Activated CD4-positive, alpha-beta T cell treated with anti-CD3 and anti-CD28 coated beads for 36 hours (primary cell): Measurements from ENCODE around the gene SPACA4. TPM values are rescaled to one million over a fixed set of nuclear protein-coding genes. Genes with fewer than 3 reads are reported as not detected.

Experiments used
- ATAC-seq: fragments of 200-7000 bp; cut with Tn5 transposase; one replicate; pipeline ENCODE4 v1.10.0; 2021; ENCODE audit warnings: mild to moderate bottlenecking, moderate library complexity
- CTCF ChIA-PET: fragments of 350-600 bp; sonication (Branson Sonifier 250); formaldehyde crosslinking; loops from one replicate; lab custom pipeline; 2021; ENCODE audit warnings: antibody characterized with exemption; lab: Charles Lee
- POLR2A ChIA-PET: fragments of 350-600 bp; sonication (Branson Sonifier 250); formaldehyde crosslinking; loops from one replicate; lab custom pipeline; 2021; ENCODE audit warnings: antibody characterized with exemption, inconsistent platforms; lab: Charles Lee
- DNase-seq: peaks from one replicate; pipeline ENCODE4 v3.0.0-alpha.2; 2020
- H3K27ac Mint-ChIP-seq: one replicate; pipeline ENCODE4 v1.8.0; 2021; ENCODE audit warnings: mixed read lengths
- H3K27me3 Mint-ChIP-seq: one replicate; pipeline ENCODE4 v1.8.0; 2021; ENCODE audit warnings: mixed read lengths
- H3K36me3 Mint-ChIP-seq: one replicate; pipeline ENCODE4 v1.8.0; 2021; ENCODE audit warnings: low read depth, mixed read lengths
- H3K4me1 Mint-ChIP-seq: one replicate; pipeline ENCODE4 v1.8.0; 2021; ENCODE audit warnings: mixed read lengths
- H3K4me3 Mint-ChIP-seq: one replicate; pipeline ENCODE4 v1.8.0; 2021; ENCODE audit warnings: mild to moderate bottlenecking, moderate library complexity, mixed read lengths
- H3K9me3 Mint-ChIP-seq: one replicate; pipeline ENCODE4 v1.8.0; 2021; ENCODE audit warnings: low read depth, mixed read lengths
- intact Hi-C, 2 experiments: fragments of 100-400 bp; cut with DNase I in 1 of 2; cut with micrococcal nuclease in 1 of 2; formaldehyde crosslinking; loops; one replicate each; pipeline versions ENCODE4 v1.14.2 to v1.15.1; 2022 to 2024; cut with DNase I, micrococcal nuclease
- total RNA-seq, 2 experiments: library from RNA; stranded (reverse); gene quantifications; one replicate each; pipeline ENCODE4 v1.2.3, GENCODE V29; 2021

Gene SPACA4
- total RNA-seq, 2 experiments from 2014 or later, result not detected

- peak overlapping the region; percentile 52 for H3K4me3 Mint-ChIP-seq
These were observed 33.2 kb downstream of the SPACA4 start for GRCh38 chr19:48639483-48640375.

GRCh38 chr19:48641850-48642249 lies 35.3 kb downstream of the SPACA4 start:
- CTCF ChIA-PET, result interaction anchor here (0.7 kb wide), 2 partner anchors 25 to 171 kb away, joined by 3 read pairs; no protein-coding TSS in a partner anchor
- H3K36me3 Mint-ChIP-seq, result peaks cover 11% of the 10 kb centered on the region
- H3K27ac Mint-ChIP-seq, result no peak overlapping the region
- no peaks in the 10 kb centered on the region for H3K9me3 Mint-ChIP-seq
- no peak for DNase-seq
- intact Hi-C loops, result no loop called here
- peaks cover 45% of the 10 kb centered on the region for H3K4me1 Mint-ChIP-seq
- no peak overlapping the region for H3K4me3 Mint-ChIP-seq
- ATAC-seq, result no peak
- H3K27me3 Mint-ChIP-seq, result no peaks in the 10 kb centered on the region
- POLR2A ChIA-PET, result interaction anchor here (0.6 to 1.3 kb wide), 2 partner anchors 9 to 190 kb away, joined by 3 read pairs; no protein-coding TSS in a partner anchor

More at GRCh38 chr19:48639483-48640375, 33.2 kb downstream of the SPACA4 start:
- DNase-seq, result peak; percentile 38
- ChIA-PET POLR2A (no interaction called here), CTCF (no interaction called here)
- intact Hi-C loops, result loop anchor here (2.0 to 10.0 kb wide), 7 partner anchors 325 to 1525 kb away; partner anchors contain the start of genes FTL (in 2 of the 2), ALDH16A1 (in 1 of the 2), C19orf73 (in 1 of the 2) and NOSIP (in 1 of the 2)
- Mint-ChIP-seq H3K9me3 (no peaks in the 10 kb centered on the region), H3K27me3 (no peaks in the 10 kb centered on the region), H3K4me1 (peaks cover 40% of the 10 kb centered on the region), H3K27ac (peak overlapping the region; percentile 82), H3K36me3 (peaks cover 11% of the 10 kb centered on the region)
- ATAC-seq, result no peak

GRCh38 chr19:48642862-48643261 lies 36.3 kb downstream of the SPACA4 start:
- Mint-ChIP-seq H3K4me1 (peaks cover 45% of the 10 kb centered on the region), H3K9me3 (no peaks in the 10 kb centered on the region), H3K4me3 (no peak overlapping the region), H3K36me3 (peaks cover 9% of the 10 kb centered on the region), H3K27me3 (no peaks in the 10 kb centered on the region), H3K27ac (no peak overlapping the region)
- ChIA-PET CTCF (no interaction called here), POLR2A (no interaction called here)
- DNase-seq (no peak), ATAC-seq (no peak)
- intact Hi-C loops, result no loop called here

- ATAC-seq, result no peak
- no peaks in the 10 kb centered on the region for H3K36me3 Mint-ChIP-seq
- no peak for DNase-seq
- no peaks in the 10 kb centered on the region for H3K9me3 Mint-ChIP-seq
- POLR2A ChIA-PET, result interaction anchor here (2.2 kb wide), 1 partner anchor 25 kb away, joined by 9 read pairs; the partner anchor contains the start of genes RPL18 and SPHK2
- intact Hi-C loops, result no loop called here
- H3K27ac Mint-ChIP-seq, result no peak overlapping the region
- H3K4me1 Mint-ChIP-seq, result peaks cover 42% of the 10 kb centered on the region
- CTCF ChIA-PET, result interaction anchor here (0.8 to 2.4 kb wide), 3 partner anchors 11 to 198 kb away, joined by 4 to 13 read pairs (median 6); no protein-coding TSS in a partner anchor
- H3K4me3 Mint-ChIP-seq, result no peak overlapping the region
- no peaks in the 10 kb centered on the region for H3K27me3 Mint-ChIP-seq
These were observed 37.8 kb downstream of the SPACA4 start for GRCh38 chr19:48644355-48644754.

GRCh38 chr19:48644839-48645619 lies 38.5 kb downstream of the SPACA4 start:
- H3K4me3 Mint-ChIP-seq, result peak overlapping the region; percentile 79
- no peaks in the 10 kb centered on the region for H3K36me3 Mint-ChIP-seq
- CTCF ChIA-PET, result interaction anchor here (0.6 to 2.4 kb wide), 9 partner anchors 11 to 327 kb away, joined by 3 to 13 read pairs (median 4); partner anchors contain the start of genes HSD17B14, RPL18 and SPHK2
- H3K27me3 Mint-ChIP-seq, result no peaks in the 10 kb centered on the region
- DNase-seq, result peak; percentile 88
- intact Hi-C loops, result loop anchor here in 1 of 2 experiments (5.0 kb wide), 1 partner anchor 197 kb away; no protein-coding TSS in a partner anchor
- ATAC-seq, result peak; percentile 67
- peaks cover 43% of the 10 kb centered on the region for H3K4me1 Mint-ChIP-seq
- H3K9me3 Mint-ChIP-seq, result no peaks in the 10 kb centered on the region
- H3K27ac Mint-ChIP-seq, result peak overlapping the region; percentile 88
- POLR2A ChIA-PET, result interaction anchor here (1.2 to 2.2 kb wide), 3 partner anchors 11 to 348 kb away, joined by 4 to 9 read pairs (median 7); partner anchors contain the start of genes GYS1, RPL18, RUVBL2 and SPHK2

GRCh38 chr19:48645620-48646000 lies 39.1 kb downstream of the SPACA4 start:
- DNase-seq, result no peak
- no peak for ATAC-seq

GRCh38 chr19:48646001-48646721 lies 39.6 kb downstream of the SPACA4 start, which contains the start of gene CA11:
TSS of gene CA11 (minus strand) at chr19:48646187. CDS start at chr19:48645632, 555 bp downstream.
- POLR2A ChIA-PET, result interaction anchor here (1.2 to 2.2 kb wide), 3 partner anchors 12 to 347 kb away, joined by 4 to 9 read pairs (median 7); partner anchors contain the start of genes GYS1, RPL18, RUVBL2 and SPHK2
- intact Hi-C loops, result loop anchor here (1.0 to 5.0 kb wide), 13 partner anchors 8 to 347 kb away; partner anchors contain the start of genes GYS1 (in 1 of the 2), RPL18 (in 1 of the 2), RUVBL2 (in 1 of the 2) and SPHK2 (in 1 of the 2)
- no peaks in the 10 kb centered on the region for H3K9me3 Mint-ChIP-seq

More at GRCh38 chr19:48645620-48646000, 39.1 kb downstream of the SPACA4 start:
- Mint-ChIP-seq H3K36me3 (no peaks in the 10 kb centered on the region), H3K27me3 (no peaks in the 10 kb centered on the region), H3K27ac (peak overlapping the region; percentile 88), H3K4me1 (peaks cover 42% of the 10 kb centered on the region), H3K4me3 (peak overlapping the region; percentile 79), H3K9me3 (no peaks in the 10 kb centered on the region)
- POLR2A ChIA-PET, result interaction anchor here (1.2 to 2.2 kb wide), 3 partner anchors 11 to 348 kb away, joined by 4 to 9 read pairs (median 7); partner anchors contain the start of genes GYS1, RPL18, RUVBL2 and SPHK2
- CTCF ChIA-PET, result interaction anchor here (0.6 to 2.4 kb wide), 14 partner anchors 11 to 348 kb away, joined by 3 to 13 read pairs (median 4); partner anchors contain the start of genes GYS1, RPL18, RUVBL2 and SPHK2
- intact Hi-C loops, result loop anchor here in 1 of 2 experiments (5.0 kb wide), 1 partner anchor 197 kb away; no protein-coding TSS in a partner anchor

GRCh38 chr19:48646722-48647216 lies 40.2 kb downstream of the SPACA4 start:
- ChIA-PET CTCF (interaction anchor here (1.0 to 2.4 kb wide), 6 partner anchors 12 to 347 kb away, joined by 3 to 13 read pairs (median 4); partner anchors contain the start of genes GYS1 and RUVBL2), POLR2A (interaction anchor here (1.7 kb wide), 1 partner anchor 12 kb away, joined by 7 read pairs; no protein-coding TSS in a partner anchor)
- Mint-ChIP-seq H3K27ac (peak overlapping the region; percentile 70), H3K36me3 (no peaks in the 10 kb centered on the region), H3K4me3 (peak overlapping the region; percentile 79), H3K27me3 (no peaks in the 10 kb centered on the region), H3K9me3 (no peaks in the 10 kb centered on the region), H3K4me1 (peaks cover 46% of the 10 kb centered on the region)
- no peak for ATAC-seq
- no peak for DNase-seq
- intact Hi-C loops, result loop anchor here (1.0 to 5.0 kb wide), 13 partner anchors 8 to 347 kb away; partner anchors contain the start of genes GYS1 (in 1 of the 2), RPL18 (in 1 of the 2), RUVBL2 (in 1 of the 2) and SPHK2 (in 1 of the 2)

More at GRCh38 chr19:48646001-48646721, 39.6 kb downstream of the SPACA4 start, which contains the start of gene CA11:
- no peaks in the 10 kb centered on the region for H3K36me3 Mint-ChIP-seq
- peak within 1 kb of the TSS; percentile 79 for H3K4me3 Mint-ChIP-seq
- peak within 1 kb of the TSS; percentile 88 for H3K27ac Mint-ChIP-seq
- CTCF ChIA-PET, result interaction anchor here (0.6 to 2.4 kb wide), 12 partner anchors 12 to 347 kb away, joined by 3 to 13 read pairs (median 4); partner anchors contain the start of genes GYS1 and RUVBL2
- no peaks in the 10 kb centered on the region for H3K27me3 Mint-ChIP-seq
- ATAC-seq (peak; percentile 85), DNase-seq (peak; percentile 96)
- peaks cover 44% of the 10 kb centered on the region for H3K4me1 Mint-ChIP-seq

GRCh38 chr19:48648134-48648533 lies 41.6 kb downstream of the SPACA4 start:
- H3K4me1 Mint-ChIP-seq, result peaks cover 55% of the 10 kb centered on the region
- DNase-seq, result no peak
- no peaks in the 10 kb centered on the region for H3K36me3 Mint-ChIP-seq
- ChIA-PET CTCF (interaction anchor here (0.6 kb wide), 1 partner anchor 28 kb away, joined by 3 read pairs; no protein-coding TSS in a partner anchor), POLR2A (no interaction called here)
- intact Hi-C loops, result loop anchor here in 1 of 2 experiments (5.0 kb wide), 1 partner anchor 194 kb away; no protein-coding TSS in a partner anchor
- H3K27ac Mint-ChIP-seq, result peak overlapping the region; percentile 40
- H3K27me3 Mint-ChIP-seq, result no peaks in the 10 kb centered on the region
- H3K4me3 Mint-ChIP-seq, result no peak overlapping the region
- no peak for ATAC-seq
- H3K9me3 Mint-ChIP-seq, result no peaks in the 10 kb centered on the region
